OCI-LY1 (cell line): Measurements from ENCODE around the gene BNIP5.

Source experiments
- CTCF ChIP-seq: fragments of 200-600 bp; sonication (generic), shearing (Covaris generic); IDR thresholded peaks from 2 replicates; pipeline ENCODE4 v1.5.1; 2017; ENCODE audit warnings: mild to moderate bottlenecking, antibody characterized with exemption, low read length, moderate library complexity, mixed read lengths
- EZH2 ChIP-seq: fragments of 200-600 bp; sonication (generic), shearing (Covaris generic); IDR thresholded peaks from 2 replicates; pipeline ENCODE4 v1.8.0; 2017; ENCODE audit warnings: borderline replicate concordance, mixed run types, mild to moderate bottlenecking, antibody characterized with exemption, low read length, moderate library complexity, mixed read lengths

- no peak for TF ChIP-seq CTCF
- no peak for TF ChIP-seq EZH2
These were observed 19.1 kb upstream of the BNIP5 start for GRCh38 chr6:36355819-36356218.
